HG03521 (cell line): Measurements from ENCODE around the gene DUSP6.

Experiments used
- ATAC-seq: cut with Tn5 transposase; IDR thresholded peaks from one replicate; pipeline ENCODE4 v1.9.1; 2021; ENCODE audit warnings: mild to moderate bottlenecking, moderate library complexity; ENCODE audit not compliant: unreplicated experiment

Gene DUSP6, protein sequence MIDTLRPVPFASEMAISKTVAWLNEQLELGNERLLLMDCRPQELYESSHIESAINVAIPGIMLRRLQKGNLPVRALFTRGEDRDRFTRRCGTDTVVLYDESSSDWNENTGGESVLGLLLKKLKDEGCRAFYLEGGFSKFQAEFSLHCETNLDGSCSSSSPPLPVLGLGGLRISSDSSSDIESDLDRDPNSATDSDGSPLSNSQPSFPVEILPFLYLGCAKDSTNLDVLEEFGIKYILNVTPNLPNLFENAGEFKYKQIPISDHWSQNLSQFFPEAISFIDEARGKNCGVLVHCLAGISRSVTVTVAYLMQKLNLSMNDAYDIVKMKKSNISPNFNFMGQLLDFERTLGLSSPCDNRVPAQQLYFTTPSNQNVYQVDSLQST

DNA sequence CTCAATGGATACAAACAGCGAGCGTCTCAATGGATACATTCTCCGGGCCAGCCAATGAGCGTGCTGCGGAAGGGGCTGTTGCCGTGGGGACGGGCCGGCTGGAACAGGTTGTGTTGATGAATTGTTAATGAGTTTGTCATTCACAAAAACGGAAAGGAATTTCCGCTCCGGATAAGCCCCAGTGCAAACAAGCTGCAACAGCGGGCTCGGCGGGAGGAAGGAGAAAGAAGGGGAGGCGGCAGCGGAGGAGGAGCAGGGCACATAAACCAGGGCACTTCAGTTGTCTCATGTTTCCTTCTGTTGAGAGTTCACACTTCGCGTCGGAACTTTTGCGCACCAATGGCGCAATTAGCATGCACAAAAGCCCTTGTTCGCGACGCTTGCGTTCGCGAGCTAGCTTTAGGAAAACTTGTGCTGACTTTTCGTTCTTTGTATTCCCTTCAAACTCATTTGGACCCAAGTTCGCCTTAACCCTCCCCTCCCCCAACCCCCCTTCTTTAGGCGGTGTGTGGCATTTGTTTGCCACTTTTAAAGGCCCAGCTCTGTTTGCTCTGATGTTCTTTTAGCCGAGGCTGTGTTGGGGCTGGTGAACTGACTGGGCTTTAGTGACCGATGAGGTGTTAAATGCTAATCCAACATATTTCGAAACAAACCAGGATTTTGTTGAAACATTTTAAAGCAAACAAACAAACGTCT, at the start of gene DUSP6:
TSS of gene DUSP6 (minus strand) at position 10 of the 696 bp plus-strand sequence. CDS start 462 bp downstream, outside the sequence.
- ATAC-seq: peak; percentile 32

DNA sequence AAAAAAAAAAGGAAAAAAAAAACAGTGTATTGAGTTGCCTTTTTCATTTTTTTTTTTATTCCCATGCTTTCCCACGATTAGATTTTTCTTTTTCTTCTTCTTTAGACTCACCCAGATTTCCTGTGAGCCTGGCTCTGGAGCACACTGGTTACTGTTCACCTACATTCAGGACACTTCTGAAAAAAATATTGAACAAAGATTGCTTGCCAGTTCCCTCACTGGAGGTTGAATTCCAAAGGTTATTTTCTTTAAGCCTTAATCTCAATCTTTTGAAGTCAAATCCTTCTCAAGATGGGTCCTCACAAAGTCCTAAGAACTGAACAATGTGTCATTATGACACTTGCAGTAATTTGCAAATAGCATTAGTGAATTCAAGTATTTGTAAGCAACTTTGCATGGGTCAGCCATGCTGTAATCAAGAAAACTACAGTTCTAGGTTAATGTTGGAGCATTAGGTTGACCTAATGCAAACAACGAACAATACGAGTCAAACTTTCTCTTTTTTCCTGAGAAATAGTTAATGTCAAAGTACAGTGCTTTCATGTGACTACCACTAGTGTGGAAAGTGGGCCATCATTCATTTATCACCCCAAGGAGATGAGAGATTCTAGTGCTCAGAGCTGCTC, 49.2 kb upstream of the DUSP6 start:
- ATAC-seq: no peak

DNA sequence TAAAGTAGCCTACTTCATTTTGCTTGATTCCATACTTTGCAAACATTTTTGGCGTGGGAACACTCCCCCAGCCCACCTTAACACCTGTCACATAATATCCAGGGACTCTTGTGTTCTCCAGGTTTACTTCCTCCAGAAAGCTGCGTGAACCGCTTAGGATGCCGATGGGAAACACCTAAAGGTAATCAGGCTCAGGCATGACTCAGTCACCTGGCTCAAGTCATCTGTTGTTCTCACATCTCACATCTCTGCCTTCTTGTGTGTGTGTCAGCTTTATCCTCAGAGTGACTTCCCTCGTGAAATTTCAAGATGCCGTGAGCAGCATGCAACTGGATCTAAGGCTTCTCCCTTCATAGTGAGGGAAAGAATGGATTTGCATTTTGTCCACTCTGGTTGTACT, 48.1 kb upstream of the DUSP6 start:
- no peak for ATAC-seq

DNA sequence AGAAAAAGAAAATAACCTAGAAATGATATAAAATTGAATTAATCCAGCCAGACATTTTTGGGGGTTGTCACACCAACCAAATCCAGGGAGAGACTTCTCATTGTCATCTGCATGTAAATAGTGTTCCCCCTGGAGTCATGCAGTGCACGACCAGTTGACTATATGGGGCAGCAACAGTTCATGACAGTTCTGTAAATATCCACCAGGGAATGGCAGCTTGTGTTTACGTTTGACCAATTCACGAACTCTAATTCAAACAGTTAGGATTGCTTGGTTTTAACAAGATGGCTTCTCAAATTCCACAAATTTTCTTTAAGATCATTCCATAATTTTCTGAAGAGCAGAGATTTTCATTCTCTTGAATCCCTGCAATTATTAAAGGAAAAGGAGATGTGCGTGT, 43.4 kb upstream of the DUSP6 start:
- no peak for ATAC-seq

DNA sequence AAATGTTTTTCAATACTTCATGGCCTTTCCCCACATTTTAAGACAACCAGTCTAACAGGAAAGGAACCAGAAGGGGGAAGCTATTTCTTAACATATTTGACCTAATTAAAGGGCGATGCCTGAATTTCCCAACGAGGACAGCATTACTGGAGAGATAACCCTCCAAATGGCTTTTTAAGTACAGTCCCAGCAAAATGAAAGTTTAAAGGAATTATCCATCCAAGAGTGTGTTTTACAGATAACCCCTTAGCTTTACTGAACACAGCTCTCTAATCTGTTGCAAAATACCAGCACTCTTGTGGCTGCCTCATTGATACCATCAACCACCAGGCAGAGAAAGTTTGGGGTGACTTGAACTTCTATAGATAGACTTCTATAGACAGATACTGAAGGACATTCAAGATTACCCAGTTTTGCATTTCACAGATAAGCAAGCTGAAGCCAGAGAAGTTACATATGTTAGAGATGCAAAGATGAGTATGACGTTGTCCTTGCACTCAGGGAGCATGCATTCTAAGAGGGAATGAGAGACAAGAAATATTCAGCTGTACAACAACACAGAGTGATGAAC, 41.3 kb upstream of the DUSP6 start:
- no peak for ATAC-seq

DNA sequence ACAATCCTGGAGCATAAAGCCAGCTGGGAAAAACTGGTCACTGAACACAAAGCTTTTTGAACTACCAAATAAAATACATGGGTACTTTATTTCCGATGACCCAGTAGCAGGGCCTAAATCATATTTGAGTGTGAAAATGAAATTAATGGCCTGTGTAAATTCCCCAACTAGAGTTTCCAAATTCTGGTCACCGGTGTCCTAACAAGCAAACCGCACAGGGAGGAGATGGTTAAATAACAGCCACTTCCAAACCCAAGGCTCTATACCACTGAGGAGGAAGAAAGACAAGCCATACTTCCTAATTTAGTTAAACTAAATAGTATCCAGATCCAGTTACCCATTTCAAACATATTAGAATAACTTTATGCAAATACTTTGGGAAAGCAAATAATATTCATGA, 40.1 kb upstream of the DUSP6 start:
- ATAC-seq: no peak

DNA sequence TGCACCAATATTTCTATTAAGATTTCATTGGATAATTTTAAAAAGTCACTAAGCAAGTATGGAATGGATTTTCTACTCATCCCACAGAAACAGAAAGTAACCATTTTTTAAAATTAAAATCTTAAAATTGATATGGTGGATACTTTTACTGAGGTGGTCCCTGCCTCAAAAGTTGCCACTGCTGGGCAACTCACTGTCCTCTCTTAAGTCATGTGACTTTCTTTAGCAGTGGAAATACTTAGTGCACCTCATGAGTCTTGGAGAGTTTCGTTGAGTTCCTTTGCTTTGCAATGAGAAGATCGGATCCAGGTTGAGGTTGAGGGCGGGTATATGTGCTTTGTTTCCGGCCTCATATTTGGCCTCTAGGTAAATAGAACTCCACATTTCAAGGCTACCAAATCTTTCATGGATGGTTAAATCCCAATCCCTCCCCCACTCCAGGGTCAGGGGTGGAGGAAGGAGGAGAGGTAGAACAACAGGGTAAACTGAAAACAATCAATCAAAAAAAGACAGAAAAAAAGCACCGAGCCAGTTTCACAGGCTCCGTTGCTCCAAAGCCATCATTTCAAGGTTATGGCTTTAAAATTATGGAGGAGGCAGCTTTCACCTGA, 39.5 kb upstream of the DUSP6 start:
- ATAC-seq: no peak

DNA sequence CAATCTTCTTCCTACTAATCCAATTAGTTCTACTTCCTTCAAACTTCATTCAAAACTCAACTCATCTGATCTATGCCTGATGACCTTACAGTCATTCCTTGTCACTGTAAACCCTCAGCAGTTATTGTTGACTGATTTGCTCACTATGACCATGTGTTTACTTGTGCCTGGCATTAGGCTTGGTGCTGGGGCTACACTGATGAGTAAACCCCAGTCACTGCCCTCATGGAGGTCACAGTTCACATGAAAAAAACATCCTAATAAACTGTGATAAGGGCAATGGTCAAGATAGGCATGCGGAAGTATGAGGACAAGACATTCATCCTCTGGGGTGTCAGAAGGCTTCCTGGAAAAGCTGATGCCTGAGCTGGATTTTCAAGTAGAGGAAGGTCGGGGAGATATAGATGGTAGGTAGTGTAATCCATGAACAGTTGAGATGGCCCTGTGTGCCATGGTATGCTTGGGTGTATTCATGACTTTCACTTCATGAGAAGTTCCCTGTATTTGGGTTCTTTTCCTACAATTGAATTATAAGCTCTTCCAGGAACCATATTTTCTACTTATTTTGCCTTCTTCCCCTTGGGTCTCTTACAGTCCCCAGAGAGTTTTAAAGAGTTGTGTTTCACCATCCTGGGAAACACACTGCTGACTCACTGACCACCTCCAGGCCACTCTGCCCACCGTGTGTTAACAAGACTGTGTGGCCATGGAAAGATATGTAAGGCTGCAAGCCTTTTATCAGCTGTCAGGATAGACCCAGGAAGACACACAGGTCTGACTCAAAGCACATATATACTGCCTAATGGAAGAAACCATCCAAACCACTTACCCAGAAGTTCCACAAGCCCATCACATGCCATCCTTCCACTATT, 38.7 kb upstream of the DUSP6 start:
- no peak for ATAC-seq

DNA sequence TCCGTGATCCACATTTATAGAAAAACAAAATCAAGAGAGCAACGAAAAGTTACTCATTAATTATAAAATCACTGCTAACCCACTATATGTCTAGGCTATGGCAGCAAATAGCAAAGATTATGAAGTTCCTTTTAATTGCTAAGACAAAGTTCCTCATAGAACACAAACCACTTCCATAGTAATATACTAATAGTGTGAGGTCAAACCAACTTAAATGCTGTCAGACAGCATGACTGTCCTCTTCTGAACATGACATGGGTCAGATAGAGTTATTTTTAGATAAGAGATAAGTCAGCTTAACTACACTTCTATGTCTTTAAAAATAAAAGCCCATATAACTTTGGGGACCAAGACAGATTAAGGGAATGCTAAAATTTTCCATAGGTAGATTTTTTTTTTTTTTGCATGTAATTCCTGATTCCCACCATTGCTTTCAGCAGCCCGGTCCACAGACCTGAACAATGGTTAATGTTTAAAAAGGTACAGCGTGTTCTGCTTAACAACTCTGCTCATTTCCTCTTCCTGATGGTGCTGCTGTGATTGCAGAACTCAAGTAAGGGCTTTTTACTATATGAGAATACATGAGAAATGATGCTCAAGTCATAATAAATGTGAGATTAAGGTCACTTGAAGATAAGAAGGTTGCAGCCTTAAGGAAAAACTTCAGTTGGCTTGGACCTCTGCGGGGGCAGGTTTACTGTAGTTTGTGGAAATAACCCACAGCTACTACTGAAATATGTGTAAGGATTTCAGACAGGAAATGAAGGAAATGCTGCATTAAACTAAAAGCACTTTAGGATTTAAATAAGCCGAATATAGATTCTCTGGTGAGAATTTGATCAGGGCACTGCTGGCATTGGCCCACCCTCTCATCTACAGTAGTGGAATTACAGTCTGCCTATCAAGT, 37.7 kb upstream of the DUSP6 start:
- no peak for ATAC-seq

DNA sequence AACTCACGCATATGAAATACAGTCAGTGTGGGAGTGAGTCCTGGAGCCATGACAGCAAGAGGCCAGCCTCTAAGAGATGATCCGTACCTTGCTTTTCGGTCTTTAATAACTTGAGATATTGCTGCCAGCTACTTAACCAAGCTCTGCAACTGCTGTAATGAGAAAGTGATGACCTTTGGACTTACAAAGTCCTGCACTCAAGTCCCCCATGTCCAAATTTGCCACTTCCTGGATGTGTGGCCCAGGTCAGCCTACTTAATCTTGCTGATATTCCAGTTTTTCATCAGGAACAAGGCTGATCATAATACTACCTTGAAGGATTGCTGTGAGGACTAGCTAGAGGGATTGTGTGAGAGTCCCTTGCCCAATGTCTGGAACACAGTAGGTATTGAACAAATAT, 33.8 kb upstream of the DUSP6 start:
- no peak for ATAC-seq

DNA sequence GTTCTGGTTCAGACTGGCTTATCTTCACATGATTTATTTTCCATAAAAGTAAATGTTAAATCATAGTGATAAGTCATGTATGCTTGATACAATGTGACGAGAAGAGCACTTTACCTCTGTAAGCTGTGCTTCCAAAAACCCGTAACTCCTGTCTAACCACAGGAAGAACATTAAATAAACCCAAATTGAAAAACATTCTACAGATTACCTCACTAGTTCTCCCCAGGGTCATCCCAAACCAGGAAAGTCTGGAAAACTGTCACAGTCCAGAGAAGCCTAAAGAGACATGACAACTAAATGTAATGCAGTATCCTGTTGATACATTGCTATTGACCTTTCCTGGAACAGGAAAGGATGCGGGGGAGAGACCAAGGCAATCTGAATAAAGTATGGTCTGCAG, 32.5 kb upstream of the DUSP6 start:
- ATAC-seq: no peak

DNA sequence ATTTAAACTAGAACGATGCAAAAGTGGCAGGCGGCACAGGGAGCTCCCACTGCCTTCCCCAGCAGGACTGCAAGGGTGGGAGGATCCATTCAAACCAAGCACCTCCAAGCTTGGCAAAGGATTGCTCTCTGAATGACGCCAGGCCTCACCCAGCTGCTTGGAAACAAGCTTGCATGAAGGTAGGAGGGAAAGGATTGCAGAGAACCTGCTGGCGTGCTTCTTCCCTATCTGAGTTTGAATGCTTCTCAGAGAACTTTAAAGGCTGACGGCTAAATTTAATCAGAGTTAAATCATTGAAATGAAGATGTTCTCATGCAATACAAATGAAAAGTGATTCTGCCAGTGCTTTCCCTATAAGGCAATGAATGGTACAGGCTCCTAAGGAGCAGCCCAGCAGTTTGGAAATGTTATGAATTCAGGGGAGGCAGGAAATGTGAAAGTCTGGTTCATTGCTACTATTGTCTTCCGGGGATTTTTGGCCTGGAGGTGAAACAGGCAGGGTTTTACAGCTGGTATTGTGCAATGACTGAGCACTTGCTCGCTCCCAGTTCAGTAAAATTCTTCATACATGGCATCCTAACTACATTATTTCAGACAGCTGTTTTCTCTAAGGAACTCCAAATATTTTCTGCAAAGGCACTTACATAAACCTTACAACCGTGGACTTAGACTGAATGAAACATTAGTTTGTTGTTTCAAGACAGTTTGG, 31.9 kb upstream of the DUSP6 start:
- no peak for ATAC-seq

DNA sequence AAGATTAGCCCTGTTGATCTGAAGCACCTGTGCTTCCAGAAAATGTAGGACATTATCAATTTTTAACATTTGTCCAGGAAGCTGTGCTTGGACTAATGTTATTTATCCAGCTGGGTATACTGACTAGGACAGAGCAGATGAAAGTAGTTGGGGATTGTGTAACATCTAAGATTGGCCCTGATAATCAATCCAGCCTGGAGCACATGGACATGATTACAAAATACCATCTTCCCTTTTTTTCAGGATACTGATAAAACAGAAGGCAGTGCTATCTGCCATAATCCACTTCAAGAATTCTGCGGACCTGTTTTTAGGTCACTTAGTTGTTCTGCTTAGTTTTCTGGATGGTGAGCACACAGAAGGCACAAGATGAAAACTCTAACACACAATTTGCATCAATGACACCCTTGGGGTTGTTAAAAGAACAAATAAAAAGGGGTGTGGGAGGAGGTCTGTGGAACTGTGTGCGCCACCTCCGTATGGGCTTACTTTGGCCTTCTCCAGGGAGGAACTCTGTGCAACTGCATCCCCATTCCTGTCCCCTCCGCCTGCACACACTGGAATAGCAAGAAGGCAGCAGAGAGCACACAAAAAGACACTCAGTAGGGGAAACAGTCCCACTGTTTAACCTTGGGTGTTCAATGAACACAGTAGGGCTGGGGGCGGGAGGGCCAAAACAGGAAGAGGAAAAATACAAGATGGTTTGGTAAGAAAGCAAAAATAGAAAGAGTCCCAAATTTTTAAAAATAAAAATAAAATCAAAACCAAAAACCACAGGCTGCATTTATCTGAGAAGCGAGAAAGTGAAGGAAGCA, 31.1 kb upstream of the DUSP6 start:
- ATAC-seq: no peak

DNA sequence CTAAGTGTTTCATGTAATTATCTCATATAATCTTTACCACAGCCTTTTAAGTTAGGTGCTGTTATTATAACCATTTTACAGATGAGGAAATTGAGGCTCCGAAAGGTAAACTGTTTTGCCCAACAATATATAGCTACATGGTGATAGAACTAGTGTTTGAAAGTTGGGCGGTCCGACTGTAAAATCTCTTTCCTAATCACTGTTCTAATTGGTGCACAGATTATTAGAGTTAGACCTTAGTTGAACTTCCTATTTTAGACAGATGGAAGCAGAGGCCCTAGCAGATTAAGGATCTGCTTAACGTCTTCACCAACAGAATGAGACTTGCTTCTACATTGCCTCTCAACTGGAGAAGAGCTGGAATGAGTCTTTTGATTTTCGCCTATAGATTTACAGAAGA, 30.0 kb upstream of the DUSP6 start:
- ATAC-seq: no peak

DNA sequence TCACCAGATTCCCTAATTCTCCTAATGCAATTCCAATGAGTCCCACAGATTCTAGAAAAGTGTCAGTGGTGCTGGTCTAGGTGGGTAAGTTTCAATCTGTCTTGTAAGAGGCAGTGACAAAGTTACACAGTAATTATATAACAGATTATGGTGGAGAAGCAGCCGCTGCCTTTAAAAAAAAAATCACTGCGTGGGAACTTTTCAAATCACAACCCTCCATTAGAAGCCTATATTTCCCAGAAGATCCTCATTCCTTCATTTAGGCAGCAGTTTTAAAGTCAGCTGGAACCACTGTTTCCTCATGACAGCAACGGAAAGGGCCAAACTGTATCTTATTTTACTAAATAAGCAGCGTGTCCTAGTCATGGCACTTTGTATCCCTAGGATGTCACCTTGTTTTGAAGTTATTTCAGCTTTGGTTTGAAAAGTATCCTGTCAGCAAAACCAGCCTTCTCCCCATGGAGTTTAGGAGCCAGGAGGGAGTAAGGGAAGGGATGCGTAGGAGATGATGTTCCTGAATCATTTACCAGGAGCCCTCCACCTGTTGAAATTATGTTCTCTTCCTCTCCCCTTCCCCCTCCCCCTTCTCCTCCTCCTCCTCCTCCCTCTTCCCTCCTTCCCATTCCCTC, 27.7 kb upstream of the DUSP6 start:
- no peak for ATAC-seq

DNA sequence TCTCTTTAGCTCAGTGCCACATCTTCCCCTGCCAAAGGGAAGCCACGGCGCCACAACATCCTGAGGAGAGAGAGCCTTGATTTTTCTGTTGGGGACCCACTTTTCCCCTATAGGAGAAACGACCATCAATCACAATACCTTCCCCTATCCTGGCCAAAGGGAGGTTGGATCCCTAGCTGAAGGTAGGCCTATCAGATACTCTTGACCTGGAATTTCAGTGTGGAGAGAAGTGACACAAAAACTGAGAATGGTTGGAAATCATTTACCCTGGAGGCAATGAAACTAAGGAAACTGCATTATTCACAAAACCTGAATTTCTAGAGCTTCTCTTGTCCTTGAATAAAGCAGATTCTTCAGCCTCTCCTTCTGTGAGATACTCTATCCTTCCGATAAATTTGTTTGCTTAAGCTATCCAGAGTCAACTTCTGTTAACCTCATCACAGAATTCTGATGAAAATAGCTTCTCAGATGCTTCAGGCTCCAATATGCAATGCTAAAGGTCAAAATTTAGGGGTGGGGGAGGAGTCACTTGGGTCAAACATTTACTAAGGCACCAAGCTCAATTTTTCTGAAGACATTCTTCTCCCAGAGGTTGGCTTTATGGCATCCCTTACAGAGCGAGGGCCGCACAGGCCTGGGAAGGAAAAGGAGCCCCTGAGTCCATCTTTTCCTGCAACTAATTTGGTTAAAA, 27.0 kb upstream of the DUSP6 start:
- ATAC-seq: no peak

DNA sequence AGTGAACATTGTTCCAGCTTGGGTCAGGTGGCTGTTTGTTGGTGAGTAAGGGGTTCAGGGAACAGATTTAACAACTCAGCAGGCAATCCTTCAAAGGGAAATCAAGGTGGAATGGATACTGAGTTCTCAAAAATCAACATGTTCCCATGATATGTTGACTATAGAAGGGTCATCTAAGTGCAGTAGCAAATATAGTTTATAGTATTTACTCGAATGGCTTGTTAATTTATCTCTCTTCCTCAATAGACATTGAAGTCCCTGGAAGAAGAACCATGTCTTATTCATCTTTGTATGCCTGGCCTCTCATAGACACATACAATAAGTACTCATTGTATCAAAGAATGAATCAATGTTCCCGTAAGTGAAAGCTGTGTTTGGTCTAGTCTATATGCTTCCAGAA, 24.5 kb upstream of the DUSP6 start:
- no peak for ATAC-seq
